22Rv1 (cell line): ENCODE measurements around the gene EBPL.

ENCODE experiments used
- ZFX ChIP-seq: fragments of 450-650 bp; IDR thresholded peaks from 2 replicates; pipeline ENCODE4 v1.6.1; 2017; ENCODE audit warnings: antibody characterized with exemption, borderline replicate concordance
- TF ChIP-seq, protein P1 (sequence below): fragments of 450-650 bp; IDR thresholded peaks from 2 replicates; pipeline ENCODE4 v1.5.1; 2017; ENCODE audit warnings: mild to moderate bottlenecking

GRCh38 chr13:49638030-49638743 is 53.1 kb downstream of the EBPL start:
- TF ChIP-seq, protein P1, sequence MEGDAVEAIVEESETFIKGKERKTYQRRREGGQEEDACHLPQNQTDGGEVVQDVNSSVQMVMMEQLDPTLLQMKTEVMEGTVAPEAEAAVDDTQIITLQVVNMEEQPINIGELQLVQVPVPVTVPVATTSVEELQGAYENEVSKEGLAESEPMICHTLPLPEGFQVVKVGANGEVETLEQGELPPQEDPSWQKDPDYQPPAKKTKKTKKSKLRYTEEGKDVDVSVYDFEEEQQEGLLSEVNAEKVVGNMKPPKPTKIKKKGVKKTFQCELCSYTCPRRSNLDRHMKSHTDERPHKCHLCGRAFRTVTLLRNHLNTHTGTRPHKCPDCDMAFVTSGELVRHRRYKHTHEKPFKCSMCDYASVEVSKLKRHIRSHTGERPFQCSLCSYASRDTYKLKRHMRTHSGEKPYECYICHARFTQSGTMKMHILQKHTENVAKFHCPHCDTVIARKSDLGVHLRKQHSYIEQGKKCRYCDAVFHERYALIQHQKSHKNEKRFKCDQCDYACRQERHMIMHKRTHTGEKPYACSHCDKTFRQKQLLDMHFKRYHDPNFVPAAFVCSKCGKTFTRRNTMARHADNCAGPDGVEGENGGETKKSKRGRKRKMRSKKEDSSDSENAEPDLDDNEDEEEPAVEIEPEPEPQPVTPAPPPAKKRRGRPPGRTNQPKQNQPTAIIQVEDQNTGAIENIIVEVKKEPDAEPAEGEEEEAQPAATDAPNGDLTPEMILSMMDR, result no peak
- no peak for TF ChIP-seq ZFX
